Left ventricle myocardium inferior (tissue), 1 donor: ENCODE data around the gene MYO16. TPM values are rescaled to one million over a fixed set of nuclear protein-coding genes. Genes with fewer than 3 reads are reported as not detected.

Source experiments
- DNase-seq: peaks from one replicate; pipeline ENCODE4 v3.0.0-alpha.2; 2020
- H3K27ac ChIP-seq: fragments of 200-600 bp; replicated peaks from 2 replicates; pipeline ENCODE4 v1.8.0; 2021
- H3K27me3 ChIP-seq: fragments of 200-600 bp; 2 replicates; pipeline ENCODE4 v1.8.0; 2021; ENCODE audit warnings: low read depth
- H3K36me3 ChIP-seq: fragments of 200-600 bp; 2 replicates; pipeline ENCODE4 v1.8.0; 2021
- H3K4me1 ChIP-seq: fragments of 200-600 bp; 2 replicates; pipeline ENCODE4 v1.8.0; 2021
- H3K4me3 ChIP-seq: fragments of 200-600 bp; 2 replicates; pipeline ENCODE4 v1.8.0; 2021; ENCODE audit warnings: mild to moderate bottlenecking, moderate library complexity
- H3K9me3 ChIP-seq: fragments of 200-600 bp; replicated peaks from 2 replicates; pipeline ENCODE4 v1.8.0; 2021
- intact Hi-C: fragments of 100-400 bp; cut with micrococcal nuclease; formaldehyde crosslinking; loops from one replicate; pipeline ENCODE4 v1.11.0; 2022
- total RNA-seq: library from RNA; stranded (reverse); fragmentation: NEBNext Ultra II Directional; extraction: Animal tissue kit (Norgen Biotek cat#: 25700); gene quantifications from one replicate; pipeline ENCODE4 v1.2.1, GENCODE V29; 2021
- TF ChIP-seq, protein P1 (sequence below): fragments of 200-600 bp; IDR thresholded peaks from 2 replicates; pipeline ENCODE4 v1.8.0; 2021; ENCODE audit warnings: antibody characterized with exemption, mild to moderate bottlenecking, borderline replicate concordance
- donor health status: DM: no; HTN: yes; CAD: no; lungs with severe emphysema.

Gene MYO16
- total RNA-seq, 1 donor from 2014 or later: 1.7 TPM

DNA sequence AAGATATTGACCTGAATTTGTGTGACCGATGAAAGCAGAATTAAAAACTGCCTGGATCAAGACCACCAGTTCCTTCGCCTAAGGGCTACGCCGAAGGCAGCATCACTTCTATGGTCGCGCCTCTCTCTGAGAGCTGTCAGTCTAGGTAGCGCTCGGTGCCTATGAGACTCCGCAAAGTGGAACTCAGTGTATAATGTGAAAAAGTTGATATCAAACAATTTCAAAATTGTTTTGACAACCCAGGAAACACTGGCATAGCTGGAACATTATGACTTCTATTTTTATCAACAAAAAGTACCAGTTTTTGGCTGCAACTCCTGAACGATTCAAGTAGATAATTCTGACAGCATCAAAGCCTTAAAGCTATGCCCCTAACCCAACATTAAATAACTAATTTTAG is 223.6 kb downstream of the MYO16 start:
- no peaks in the 10 kb centered on the region for H3K27me3 ChIP-seq
- intact Hi-C loops: no loop called here
- H3K27ac ChIP-seq: no peak overlapping the region
- no peak for DNase-seq
- no peaks in the 10 kb centered on the region for H3K9me3 ChIP-seq
- TF ChIP-seq, protein P1, sequence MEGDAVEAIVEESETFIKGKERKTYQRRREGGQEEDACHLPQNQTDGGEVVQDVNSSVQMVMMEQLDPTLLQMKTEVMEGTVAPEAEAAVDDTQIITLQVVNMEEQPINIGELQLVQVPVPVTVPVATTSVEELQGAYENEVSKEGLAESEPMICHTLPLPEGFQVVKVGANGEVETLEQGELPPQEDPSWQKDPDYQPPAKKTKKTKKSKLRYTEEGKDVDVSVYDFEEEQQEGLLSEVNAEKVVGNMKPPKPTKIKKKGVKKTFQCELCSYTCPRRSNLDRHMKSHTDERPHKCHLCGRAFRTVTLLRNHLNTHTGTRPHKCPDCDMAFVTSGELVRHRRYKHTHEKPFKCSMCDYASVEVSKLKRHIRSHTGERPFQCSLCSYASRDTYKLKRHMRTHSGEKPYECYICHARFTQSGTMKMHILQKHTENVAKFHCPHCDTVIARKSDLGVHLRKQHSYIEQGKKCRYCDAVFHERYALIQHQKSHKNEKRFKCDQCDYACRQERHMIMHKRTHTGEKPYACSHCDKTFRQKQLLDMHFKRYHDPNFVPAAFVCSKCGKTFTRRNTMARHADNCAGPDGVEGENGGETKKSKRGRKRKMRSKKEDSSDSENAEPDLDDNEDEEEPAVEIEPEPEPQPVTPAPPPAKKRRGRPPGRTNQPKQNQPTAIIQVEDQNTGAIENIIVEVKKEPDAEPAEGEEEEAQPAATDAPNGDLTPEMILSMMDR: no peak
- no peaks in the 10 kb centered on the region for H3K36me3 ChIP-seq
- no peaks in the 10 kb centered on the region for H3K4me1 ChIP-seq
- no peak overlapping the region for H3K4me3 ChIP-seq

DNA sequence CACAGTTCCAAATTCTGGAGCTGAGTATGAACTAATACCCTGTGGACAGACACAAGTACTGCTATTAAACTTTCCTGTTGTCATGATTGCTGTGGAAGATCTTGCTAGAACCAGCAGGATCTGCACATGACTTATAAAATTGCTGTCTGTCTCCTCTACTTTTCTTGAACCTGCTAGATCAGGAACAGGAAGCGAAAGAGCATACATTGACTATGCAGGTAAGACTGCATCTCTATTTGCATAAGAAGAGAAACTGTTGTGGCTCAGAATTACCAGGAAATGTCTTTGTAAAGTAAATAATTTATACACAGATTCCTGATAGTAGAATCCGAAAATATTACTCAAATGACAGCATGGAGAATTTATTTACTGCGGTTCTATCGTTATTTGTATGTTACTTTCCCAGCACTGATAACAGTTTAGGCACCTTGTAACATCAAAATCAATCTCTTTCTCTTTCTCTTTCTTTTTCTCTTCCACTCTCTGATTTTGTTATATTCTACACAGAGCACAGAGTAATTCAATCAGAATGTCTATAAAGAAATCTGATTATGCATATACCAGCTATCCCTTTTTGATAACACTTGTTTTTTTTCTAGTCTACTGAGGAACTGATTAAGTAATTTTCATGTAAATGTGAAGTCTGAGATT is 226.5 kb downstream of the MYO16 start:
- H3K4me3 ChIP-seq: no peak overlapping the region
- no peaks in the 10 kb centered on the region for H3K9me3 ChIP-seq
- no peak for DNase-seq
- no peak overlapping the region for H3K27ac ChIP-seq
- intact Hi-C loops: no loop called here
- no peaks in the 10 kb centered on the region for H3K36me3 ChIP-seq
- H3K4me1 ChIP-seq: no peaks in the 10 kb centered on the region
- no peaks in the 10 kb centered on the region for H3K27me3 ChIP-seq
- TF ChIP-seq, protein P1: no peak

DNA sequence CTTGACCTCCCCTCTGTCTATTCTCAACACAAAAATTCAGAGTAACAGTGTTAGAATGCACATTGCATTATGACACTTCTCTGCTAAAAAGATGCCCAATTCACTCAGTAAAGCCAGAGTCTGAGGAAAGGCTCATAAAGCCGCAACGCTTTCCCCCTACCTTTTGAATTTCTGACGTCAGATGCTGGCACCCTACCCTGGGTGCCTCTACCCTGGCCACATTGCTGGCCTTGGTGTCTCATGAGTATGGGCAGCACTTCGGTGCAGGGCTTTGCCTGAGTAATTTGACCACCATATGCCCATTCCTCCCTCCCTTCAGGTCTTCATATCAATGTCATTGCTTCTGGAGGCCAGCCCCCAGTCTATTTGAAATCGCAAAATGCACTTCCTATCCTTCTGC is 229.3 kb downstream of the MYO16 start:
- H3K9me3 ChIP-seq: no peaks in the 10 kb centered on the region
- no peaks in the 10 kb centered on the region for H3K27me3 ChIP-seq
- no peak overlapping the region for H3K4me3 ChIP-seq
- H3K27ac ChIP-seq: no peak overlapping the region
- TF ChIP-seq, protein P1: no peak
- no peak for DNase-seq
- intact Hi-C loops: no loop called here
- H3K4me1 ChIP-seq: no peaks in the 10 kb centered on the region
- H3K36me3 ChIP-seq: no peaks in the 10 kb centered on the region

DNA sequence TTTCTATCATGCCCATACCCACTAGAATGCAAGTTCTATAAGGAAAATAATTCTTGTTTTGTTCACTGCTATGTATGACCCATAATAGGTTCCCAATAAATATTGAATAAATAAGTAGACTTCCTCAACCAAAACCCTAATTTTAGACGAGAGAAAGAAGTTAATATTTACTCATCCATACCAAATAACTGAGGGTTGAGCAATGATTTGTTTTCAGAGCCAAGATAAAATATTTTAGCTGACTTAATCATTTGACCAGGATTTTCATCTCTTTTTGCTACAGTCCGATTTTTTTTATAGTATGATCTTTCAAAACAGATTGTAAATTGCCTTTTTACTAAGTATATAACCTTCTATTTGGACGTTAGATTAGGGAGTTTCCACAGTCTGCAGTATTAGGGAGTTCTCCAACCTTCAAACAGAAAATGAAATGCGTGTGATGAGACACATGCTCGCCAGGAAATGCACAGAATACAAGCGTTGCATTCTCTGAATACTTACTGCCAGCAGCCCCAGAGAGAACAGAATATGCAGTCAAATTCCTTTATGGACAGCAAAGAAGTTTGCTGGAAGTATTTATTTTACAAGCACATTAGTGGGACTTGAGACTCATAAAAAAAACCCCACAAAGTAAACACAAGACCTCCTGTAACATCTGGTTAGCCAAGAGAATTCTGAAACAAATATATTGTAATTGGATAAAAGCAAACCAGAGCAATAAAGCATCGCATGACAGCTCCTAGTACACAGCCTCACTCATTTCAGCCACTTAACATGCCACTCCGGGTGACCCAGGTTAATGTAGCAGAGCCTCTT is 230.0 kb downstream of the MYO16 start:
- no peak overlapping the region for H3K4me3 ChIP-seq
- no peaks in the 10 kb centered on the region for H3K9me3 ChIP-seq
- H3K4me1 ChIP-seq: no peaks in the 10 kb centered on the region
- no peaks in the 10 kb centered on the region for H3K36me3 ChIP-seq
- no peaks in the 10 kb centered on the region for H3K27me3 ChIP-seq
- TF ChIP-seq, protein P1: no peak
- H3K27ac ChIP-seq: no peak overlapping the region
- intact Hi-C loops: no loop called here
- no peak for DNase-seq

DNA sequence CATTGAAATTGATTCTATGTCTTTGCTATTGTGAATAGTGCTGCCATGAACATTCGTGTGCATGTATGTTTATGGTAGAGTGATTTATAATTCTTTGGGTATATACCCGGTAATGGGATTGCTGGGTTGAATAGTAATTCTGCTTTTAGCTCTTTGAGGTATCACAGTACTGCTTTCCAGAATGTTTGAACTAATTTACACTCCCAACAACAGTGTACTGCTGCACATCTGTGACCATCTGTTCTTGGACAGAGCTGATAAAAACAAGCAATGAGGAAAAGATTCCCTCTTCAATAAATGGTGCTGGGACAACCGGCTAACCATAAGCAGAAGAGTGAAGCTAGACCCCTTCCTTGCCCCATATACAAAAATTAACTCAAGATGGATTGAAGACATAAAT is 231.0 kb downstream of the MYO16 start:
- H3K27ac ChIP-seq: no peak overlapping the region
- no peaks in the 10 kb centered on the region for H3K36me3 ChIP-seq
- no peak overlapping the region for H3K4me3 ChIP-seq
- intact Hi-C loops: no loop called here
- no peak for DNase-seq
- no peaks in the 10 kb centered on the region for H3K9me3 ChIP-seq
- H3K27me3 ChIP-seq: no peaks in the 10 kb centered on the region
- H3K4me1 ChIP-seq: no peaks in the 10 kb centered on the region
- TF ChIP-seq, protein P1: no peak
